ENCODE data around the gene SET.
"Not testable (repeated sequence)": the region's sequence is repeated elsewhere in the genome, so short reads cannot be mapped to it uniquely, and the experiment has no call there.

Gene SET

GRCh38 chr9:128689293-128689774 is 312 bp downstream of the SET start:
- no peak for DNase-seq

- DNase-seq, result no peak
These were observed 1.0 kb downstream of the SET start for GRCh38 chr9:128689820-128690683.

- DNase-seq, result no peak
These were observed 1.6 kb downstream of the SET start for GRCh38 chr9:128690684-128691034.

DNA sequence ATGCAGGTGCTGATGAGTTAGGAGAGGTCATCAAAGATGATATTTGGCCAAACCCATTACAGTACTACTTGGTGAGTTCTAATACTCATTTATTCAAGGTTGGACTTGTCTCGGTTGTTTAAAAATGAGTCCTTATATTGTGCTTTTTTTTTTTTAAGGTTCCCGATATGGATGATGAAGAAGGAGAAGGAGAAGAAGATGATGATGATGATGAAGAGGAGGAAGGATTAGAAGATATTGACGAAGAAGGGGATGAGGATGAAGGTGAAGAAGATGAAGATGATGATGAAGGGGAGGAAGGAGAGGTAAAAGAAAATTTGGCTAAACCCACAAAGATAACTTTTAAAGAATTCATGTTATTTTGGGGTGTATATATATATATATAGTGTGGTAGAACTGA is 4.7 kb downstream of the SET start:
- DNase-seq, result not testable (repeated sequence)

DNA sequence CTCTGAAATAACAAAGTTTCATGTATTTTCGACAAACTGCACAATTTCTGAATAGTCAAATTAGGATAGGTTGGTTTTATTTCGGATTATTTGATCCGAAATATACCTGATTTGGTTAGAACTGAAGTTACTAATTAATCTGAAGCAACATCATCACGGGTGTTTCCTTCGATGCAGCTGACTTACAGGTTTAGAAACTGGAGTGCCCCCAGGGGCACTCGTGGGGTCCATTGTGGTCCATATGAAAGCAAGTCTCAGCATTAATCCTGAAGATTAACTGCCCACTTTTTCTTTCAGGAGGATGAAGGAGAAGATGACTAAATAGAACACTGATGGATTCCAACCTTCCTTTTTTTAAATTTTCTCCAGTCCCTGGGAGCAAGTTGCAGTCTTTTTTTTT is 5.3 kb downstream of the SET start:
- DNase-seq, result no peak

DNA sequence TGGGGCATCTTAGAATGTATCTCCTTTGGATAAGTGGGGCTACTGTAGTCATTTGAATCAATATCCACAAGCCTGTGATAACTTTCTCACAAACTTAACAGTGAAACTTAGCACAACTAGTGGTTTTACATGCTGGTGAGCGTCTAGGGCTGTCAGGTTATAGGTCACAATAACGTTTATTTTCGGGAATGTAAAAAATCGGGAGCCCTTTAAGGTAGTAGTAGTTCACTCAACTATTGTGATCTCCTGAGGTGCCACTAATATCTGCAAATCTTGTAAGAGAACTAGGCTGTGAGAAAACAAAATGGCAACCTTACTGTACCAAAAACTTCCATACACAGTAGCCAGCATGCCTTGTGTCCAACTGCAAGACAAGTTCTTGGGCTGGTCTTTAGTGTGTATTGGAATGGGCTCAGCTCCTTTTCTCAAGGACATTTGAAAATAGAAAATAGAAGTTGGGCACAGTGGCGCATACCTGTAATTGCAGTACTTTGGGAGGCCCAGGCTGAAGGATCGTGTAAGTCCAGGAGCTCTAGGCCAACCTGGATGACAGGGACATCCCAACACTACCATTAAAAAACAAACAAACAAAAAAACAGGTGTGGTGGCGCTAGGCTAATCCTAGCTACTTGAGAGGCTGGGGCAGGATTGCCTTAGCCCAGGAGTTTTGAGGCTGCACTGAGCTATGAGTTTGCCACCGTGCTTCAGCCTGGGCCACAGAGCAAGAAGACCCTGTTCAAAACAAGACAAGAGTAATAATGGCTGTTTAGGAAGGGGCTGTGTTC is 8.1 kb downstream of the SET start:
- DNase-seq, result no peak

DNA sequence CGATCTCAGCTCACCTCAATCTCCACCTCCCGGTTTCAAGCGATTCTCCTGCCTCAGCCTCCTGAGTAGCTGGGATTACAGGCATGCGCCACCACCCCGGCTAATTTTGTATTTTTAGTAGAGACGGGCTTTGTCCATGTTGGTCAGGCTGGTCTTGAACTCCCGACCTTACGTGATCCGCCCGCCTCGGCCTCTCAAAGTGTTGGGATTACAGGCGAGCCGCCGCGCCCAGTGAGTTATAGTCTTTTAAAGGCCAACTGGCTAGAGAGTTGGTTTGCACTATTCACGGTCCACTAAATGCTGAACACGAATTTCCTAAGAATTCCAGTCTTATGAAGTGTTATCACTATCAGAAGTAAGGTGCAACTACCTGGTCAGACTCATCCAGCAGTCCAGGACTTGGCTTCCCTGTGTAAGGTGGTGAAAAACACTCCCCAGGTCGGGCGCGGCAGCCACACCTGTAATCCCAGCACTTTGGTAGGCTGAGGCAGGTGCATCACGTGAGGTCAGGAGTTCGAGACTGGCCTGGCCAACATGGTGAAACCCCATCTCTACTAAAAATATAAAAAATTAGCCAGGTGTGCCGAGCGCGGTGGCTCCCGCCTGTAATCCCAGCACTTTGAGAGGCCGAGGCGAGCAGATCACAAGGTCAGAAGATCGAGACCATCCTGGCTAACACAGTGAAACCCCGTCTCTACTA is 10.2 kb downstream of the SET start:
- not testable (repeated sequence) for DNase-seq

DNA sequence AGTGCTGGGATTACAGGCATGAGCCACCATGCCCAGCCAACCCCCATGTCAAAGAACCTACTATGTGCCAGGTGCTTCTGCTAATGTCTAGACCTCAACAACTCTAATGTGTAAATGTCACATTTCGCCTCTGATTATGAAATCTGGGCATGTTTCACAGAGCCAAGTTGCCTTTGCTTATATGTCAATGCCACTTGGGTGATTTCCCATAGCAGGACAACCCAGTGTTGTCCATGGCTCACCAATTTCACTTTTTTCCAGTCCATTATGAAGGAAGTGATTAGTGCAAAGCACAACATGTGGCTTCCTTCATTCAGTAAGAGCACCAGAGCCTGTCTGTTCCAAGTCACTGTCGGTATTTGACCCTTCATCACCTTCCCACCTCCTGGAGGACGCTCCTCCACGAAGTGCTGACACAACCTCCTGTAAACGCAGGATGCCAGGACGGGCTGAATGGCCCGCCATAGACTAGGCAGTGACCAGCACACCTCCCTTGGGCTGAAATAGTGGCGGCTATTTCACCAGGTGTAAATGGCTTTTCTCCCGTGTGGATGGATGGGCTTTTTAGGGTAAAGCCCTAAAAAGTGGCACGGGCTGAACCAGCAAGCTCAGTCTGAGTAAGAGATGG is 12.3 kb downstream of the SET start:
- no peak for DNase-seq

- DNase-seq, result peak; percentile 75
These were observed 13.5 kb downstream of the SET start, which contains the start of gene PKN3 for GRCh38 chr9:128702445-128702948. PKN3 (plus strand) TSS chr9:128702503; CDS start chr9:128702916, 413 bp downstream.

DNA sequence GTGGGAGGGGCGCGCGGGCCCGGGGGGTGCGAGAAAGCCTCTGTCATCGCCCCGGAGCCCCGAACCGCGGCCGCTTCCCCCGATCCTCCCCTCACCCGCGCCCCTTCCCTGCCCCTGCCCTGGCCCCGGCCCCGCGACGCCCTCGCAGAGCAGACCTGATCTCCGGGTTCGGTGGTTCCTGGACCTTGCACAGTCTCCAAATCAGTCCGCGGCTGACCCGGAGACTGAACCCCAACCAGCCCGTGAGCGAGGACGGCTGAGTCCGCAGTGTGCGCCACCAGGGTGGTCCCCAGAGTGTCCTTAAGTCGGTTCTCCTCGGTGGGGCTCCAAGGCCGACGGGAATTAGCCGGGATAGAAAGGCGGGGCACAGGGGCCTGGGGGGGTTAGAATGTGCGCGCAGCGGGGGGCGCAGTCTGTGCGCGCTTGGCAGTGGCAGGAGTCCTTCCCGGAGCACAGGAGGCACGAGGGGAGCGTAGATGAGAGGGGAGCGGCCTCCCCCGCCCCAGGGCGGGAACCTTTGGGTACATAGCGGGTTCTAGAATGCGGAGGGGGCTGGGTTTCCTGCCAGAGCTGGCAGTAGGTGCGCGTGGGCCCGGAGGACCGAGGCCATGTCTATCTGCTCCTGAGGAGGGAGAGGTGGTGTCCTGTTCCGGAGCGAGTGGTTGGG is 14.1 kb downstream of the SET start:
- DNase-seq, result no peak

DNA sequence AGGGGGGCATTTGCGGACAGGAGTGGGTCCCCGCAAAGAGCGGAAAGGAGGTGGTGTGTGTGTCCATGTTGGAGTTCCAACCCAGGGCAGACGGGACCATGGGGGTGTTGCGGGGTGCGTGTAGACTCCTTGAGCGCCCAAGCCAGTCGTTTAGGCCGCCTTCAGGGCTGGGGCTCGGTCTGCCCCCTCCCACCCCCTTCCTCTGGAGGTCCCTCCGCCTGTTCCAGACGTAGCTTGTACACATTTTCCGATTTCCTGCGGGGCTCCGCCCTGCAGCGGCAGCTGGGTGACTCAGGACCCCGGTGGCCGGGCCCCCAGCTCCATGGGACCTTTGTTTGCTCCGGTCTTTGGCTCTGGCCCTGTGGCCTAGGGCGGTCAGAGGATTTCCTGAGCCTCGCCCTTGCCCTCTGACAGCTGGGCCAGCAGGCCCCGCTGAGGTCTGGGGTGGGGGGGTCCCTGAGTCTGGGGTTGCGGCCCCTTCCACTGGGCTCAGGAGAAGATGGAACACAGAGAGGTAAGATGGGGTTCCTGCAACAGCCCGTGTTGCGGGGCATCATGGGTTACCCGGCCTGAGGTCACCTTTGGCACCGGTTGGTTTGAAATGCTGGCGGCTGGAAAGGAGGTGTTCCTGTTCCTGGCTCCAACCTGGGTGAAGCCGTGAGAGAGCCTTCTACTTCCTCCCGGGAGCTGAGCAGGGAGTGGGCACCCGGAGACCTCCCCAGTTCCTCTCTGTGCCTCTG is 14.8 kb downstream of the SET start:
- DNase-seq, result no peak

DNA sequence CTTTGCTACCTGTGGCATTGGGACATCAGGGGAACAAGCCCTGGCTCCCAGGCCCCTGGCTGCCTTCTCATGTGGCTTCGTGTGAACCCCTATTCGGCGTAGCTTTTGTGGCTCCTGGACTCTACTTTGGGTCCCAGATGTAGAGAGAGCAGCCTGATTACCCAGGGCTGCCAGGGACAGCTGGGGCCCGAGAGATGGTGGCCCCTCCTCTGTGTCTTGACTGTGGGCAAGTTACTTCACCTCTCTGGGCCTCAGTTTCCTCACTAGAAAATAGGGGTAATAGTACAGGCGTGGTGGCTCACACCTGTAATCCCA is 15.3 kb downstream of the SET start:
- DNase-seq, result no peak

- no peak for DNase-seq
These were observed 16.3 kb downstream of the SET start for GRCh38 chr9:128705051-128705965.

DNA sequence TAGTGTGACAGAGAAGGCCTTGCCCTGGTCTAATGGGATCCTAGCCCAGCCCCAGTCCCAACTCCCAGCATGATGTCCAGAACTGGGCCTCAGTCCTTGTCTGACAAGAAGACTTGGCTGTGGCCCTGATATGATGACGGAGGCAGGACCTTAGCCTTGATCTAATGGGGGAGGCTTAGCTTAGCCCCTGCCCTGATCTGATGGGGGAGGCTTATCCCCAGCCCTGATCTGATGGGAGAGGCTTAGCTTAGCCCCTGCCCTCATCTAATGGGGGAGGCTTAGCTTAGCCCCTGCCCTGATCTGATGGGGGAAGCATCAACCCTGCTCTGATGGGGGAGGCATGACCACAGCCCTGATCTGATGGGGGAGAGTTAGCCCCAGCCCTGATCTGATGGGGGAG is 17.0 kb downstream of the SET start:
- DNase-seq, result no peak

- no peak for DNase-seq
These were observed 17.8 kb downstream of the SET start for GRCh38 chr9:128706671-128707381.

- no peak for DNase-seq
These were observed 18.4 kb downstream of the SET start for GRCh38 chr9:128707446-128707845.

DNA sequence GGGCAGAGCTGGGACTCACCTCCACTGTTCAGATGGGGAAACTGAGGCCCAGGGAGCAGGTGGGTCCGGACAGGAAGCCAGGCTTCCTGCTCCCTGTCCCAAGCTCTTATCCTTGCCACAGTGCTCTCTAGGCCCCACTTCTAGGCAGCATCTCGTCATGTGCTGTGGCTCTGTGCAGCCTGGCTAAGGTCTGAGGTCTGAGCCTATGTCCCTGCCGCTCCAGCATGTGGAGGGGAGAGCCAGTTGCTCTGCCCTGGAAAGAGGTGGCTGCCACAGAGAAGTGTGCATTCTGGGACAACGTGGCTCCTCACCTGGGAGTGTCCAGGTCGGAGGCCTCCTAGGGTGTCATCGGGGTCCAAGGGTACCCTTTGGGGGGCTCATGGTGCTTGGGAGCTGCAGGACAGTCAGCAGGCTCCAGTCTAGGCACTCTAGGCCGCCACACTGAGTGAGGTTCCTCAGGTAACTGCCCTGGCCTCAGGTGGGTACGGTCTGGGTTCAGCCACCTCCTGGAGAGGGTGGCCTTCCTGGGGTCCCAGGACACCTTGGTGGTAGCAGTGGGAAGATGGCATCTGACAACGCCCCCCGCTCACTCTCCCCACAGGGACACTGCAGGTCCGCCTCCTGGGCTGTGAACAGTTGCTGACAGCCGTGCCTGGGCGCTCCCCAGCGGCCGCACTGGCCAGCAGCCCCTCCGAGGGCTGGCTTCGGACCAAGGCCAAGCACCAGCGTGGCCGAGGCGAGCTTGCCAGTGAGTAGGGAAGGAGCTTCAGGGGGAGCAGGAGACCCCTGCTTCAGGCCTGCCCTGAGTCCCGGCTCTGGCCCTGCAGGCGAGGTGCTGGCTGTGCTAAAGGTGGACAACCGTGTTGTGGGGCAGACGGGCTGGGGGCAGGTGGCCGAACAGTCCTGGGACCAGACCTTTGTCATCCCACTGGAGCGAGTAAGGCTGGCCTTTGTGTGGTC is 23.7 kb downstream of the SET start:
- DNase-seq, result no peak

GRCh38 chr9:128713411-128713780 is 24.4 kb downstream of the SET start:
- no peak for DNase-seq

Data from KG1 (cell line).